Fibroblast of peridontal ligament (primary cell): ENCODE measurements around the gene PIK3C3.

ENCODE experiments used
- DNase-seq: peaks from one replicate; pipeline ENCODE4 v3.0.0-alpha.2; 2010; ENCODE audit errors: extremely low read depth

PIK3C3 gene

GRCh38 chr18:42126586-42126985 is 171.6 kb downstream of the PIK3C3 start:
- DNase-seq: no peak

- DNase-seq: no peak
These were observed 176.3 kb downstream of the PIK3C3 start for GRCh38 chr18:42131066-42131929.

- DNase-seq: no peak
These were observed 176.9 kb downstream of the PIK3C3 start for GRCh38 chr18:42131930-42132244.
